Colonic mucosa (tissue), 4 donors: ENCODE measurements around the gene DONSON. TPM values are rescaled to one million over a fixed set of nuclear protein-coding genes. Genes with fewer than 3 reads are reported as not detected.
"Not testable (repeated sequence)": the region's sequence is repeated elsewhere in the genome, so short reads cannot be mapped to it uniquely, and the experiment has no call there.

ENCODE experiments used
- DNase-seq: peaks from one replicate; pipeline ENCODE4 v3.0.0-alpha.2; 2020
- H3K27ac ChIP-seq: fragments of 200-600 bp; one replicate; pipeline ENCODE4 v1.8.0; 2021
- H3K27me3 ChIP-seq: fragments of 200-600 bp; one replicate; pipeline ENCODE4 v1.8.0; 2021
- H3K36me3 ChIP-seq: fragments of 200-600 bp; one replicate; pipeline ENCODE4 v1.8.0; 2021
- H3K4me1 ChIP-seq: fragments of 200-600 bp; one replicate; pipeline ENCODE4 v1.8.0; 2021; ENCODE audit warnings: mild to moderate bottlenecking
- H3K4me3 ChIP-seq: fragments of 200-600 bp; one replicate; pipeline ENCODE4 v1.8.0; 2021
- H3K9ac ChIP-seq, 2 donors: one replicate each; pipeline ENCODE4 v1.7.0; 2013; ENCODE audit warnings: control low read depth in 2 of 2, low read depth in 2 of 2, low read length in 2 of 2
- H3K9me3 ChIP-seq: fragments of 200-600 bp; one replicate; pipeline ENCODE4 v1.8.0; 2021
- intact Hi-C: fragments of 100-400 bp; cut with DNase I; formaldehyde crosslinking; loops from one replicate; pipeline ENCODE4 v1.14.1; 2022
- total RNA-seq, 2 donors: library from RNA; stranded (reverse); fragmentation: NEBNext Ultra II Directional in 1 of 2; extraction: Animal tissue kit (Norgen Biotek cat#: 25700) in 1 of 2; gene quantifications; one replicate each; pipeline ENCODE4 v1.2.1, GENCODE V29; 2021
- TF ChIP-seq, protein P1 (sequence below): fragments of 200-600 bp; IDR thresholded peaks from one replicate; pipeline ENCODE4 v1.8.0; 2022; ENCODE audit warnings: antibody characterized with exemption, mild to moderate bottlenecking
- donor health status: healthy.
- donor health status: DM: no; HTN: no; CAD: no.
- donor health status: DM: no; HTN: no; CAD: no.

Gene DONSON
- total RNA-seq: 10 to 100 TPM in 1 of 2 donors, 1 to 10 TPM in 1; 7.7 to 21.7 TPM

GRCh38 chr21:33588485-33589335 lies at the start of gene DONSON:
Gene DONSON, minus strand, starts transcription at chr21:33588684. Its CDS starts 43 bp downstream, at chr21:33588641.
- H3K9me3 ChIP-seq: no peaks in the 10 kb centered on the region
- H3K36me3 ChIP-seq: no peaks in the 10 kb centered on the region
- TF ChIP-seq, protein P1, sequence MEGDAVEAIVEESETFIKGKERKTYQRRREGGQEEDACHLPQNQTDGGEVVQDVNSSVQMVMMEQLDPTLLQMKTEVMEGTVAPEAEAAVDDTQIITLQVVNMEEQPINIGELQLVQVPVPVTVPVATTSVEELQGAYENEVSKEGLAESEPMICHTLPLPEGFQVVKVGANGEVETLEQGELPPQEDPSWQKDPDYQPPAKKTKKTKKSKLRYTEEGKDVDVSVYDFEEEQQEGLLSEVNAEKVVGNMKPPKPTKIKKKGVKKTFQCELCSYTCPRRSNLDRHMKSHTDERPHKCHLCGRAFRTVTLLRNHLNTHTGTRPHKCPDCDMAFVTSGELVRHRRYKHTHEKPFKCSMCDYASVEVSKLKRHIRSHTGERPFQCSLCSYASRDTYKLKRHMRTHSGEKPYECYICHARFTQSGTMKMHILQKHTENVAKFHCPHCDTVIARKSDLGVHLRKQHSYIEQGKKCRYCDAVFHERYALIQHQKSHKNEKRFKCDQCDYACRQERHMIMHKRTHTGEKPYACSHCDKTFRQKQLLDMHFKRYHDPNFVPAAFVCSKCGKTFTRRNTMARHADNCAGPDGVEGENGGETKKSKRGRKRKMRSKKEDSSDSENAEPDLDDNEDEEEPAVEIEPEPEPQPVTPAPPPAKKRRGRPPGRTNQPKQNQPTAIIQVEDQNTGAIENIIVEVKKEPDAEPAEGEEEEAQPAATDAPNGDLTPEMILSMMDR: no peak
- H3K4me3 ChIP-seq: peak within 1 kb of the TSS; percentile 94
- H3K4me1 ChIP-seq: no peaks in the 10 kb centered on the region
- H3K9ac ChIP-seq: peak within 1 kb of the TSS; percentile 74 to 86
- peak within 1 kb of the TSS; percentile 74 for H3K27ac ChIP-seq
- intact Hi-C loops: loop anchor here (5.0 kb wide), 1 partner anchor 46 kb away; the partner anchor contains the start of genes GART and SON
- H3K27me3 ChIP-seq: no peaks in the 10 kb centered on the region
- DNase-seq: peak; percentile 92

DNA sequence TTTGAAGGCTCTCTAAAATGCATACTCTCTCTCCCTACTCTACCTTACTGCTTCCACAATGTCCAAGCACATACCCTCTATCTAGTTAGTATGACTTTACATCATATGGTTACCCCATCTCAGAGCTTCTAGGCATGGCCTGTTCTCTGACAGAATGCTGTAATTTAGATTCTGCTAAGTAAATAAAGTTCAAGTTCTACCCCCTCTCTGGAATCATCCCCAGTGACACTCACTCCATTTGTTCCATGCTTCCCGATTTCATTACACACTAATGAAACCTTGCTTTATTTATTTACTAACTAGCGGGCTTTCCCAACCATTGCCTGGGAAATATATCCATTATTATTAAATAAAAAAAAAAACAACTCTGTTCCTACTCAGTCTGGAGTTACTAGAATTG lies 45.8 kb upstream of the DONSON start:
- Histone ChIP-seq H3K9ac (no peak overlapping the region), H3K4me1 (no peaks in the 10 kb centered on the region), H3K4me3 (no peak overlapping the region), H3K9me3 (no peaks in the 10 kb centered on the region), H3K27ac (no peak overlapping the region), H3K27me3 (no peaks in the 10 kb centered on the region), H3K36me3 (peaks cover 5% of the 10 kb centered on the region)
- TF ChIP-seq, protein P1: no peak
- DNase-seq: no peak
- intact Hi-C loops: no loop called here

DNA sequence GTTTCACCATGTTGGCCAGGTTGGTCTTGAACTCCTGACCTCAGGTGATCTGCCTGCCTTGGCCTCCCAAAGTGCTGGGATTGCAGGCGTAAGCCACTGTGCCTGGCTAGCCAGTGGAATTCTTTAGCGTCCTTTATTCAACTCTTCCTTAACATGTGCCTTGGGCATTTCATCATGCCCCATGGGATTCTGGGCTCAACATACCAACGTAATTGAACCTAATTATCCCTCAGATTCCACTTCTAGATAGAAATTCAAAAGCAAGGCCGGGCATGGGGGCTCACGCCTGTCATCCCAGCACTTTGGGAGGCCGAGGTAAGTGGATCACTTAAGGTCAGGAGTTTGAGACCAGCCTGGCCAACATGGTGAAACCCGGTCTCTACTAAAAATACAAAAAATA lies 37.7 kb upstream of the DONSON start:
- H3K27ac ChIP-seq, H3K9ac ChIP-seq, H3K4me1 ChIP-seq, H3K4me3 ChIP-seq, H3K27me3 ChIP-seq, H3K9me3 ChIP-seq, DNase-seq, intact Hi-C loops: not testable (repeated sequence)
- H3K36me3 ChIP-seq: peaks cover 12% of the 10 kb centered on the region

DNA sequence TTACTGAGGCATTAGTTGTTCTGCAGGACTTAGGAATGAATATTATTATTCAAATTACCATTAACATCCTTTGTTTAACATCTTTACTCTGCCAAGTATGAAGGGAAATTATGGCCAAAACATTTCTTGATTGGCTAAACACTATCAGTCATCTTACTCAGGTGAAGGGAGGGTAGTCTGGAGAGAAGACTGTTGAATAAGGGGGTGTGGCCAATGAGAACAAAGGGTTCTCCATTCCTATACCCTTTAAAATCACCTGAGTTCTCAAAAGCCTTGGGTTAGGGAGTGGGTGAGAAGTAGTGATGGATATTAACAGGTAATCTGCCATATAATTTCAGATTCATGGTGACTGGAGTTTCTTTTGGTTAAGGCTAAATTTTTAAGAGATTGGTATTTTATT lies 33.8 kb upstream of the DONSON start:
- intact Hi-C loops: no loop called here
- H3K36me3 ChIP-seq: peaks cover 7% of the 10 kb centered on the region
- H3K4me3 ChIP-seq: no peak overlapping the region
- no peaks in the 10 kb centered on the region for H3K4me1 ChIP-seq
- no peak overlapping the region for H3K27ac ChIP-seq
- DNase-seq: no peak
- H3K9me3 ChIP-seq: no peaks in the 10 kb centered on the region
- no peaks in the 10 kb centered on the region for H3K27me3 ChIP-seq
- H3K9ac ChIP-seq: no peak overlapping the region
- TF ChIP-seq, protein P1: no peak

DNA sequence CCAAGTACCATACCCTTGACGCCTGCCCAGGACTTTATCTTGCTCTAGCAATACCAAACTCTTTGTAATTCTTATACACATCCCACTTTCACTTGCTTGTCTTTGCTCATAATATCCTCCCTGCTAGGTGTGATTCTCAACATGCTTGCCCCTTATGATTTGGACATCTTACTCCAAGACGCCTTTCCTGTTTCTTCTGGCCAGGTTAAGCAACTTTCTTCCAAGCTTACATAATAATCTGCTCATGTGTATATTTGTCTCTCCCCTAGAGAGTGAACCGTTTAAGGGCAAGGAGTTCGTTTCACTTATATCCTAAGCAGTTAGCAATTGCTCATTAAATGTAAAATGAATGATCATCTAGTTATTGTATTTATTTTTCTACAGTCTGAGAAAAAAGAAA lies 31.2 kb upstream of the DONSON start:
- TF ChIP-seq, protein P1: no peak
- Histone ChIP-seq H3K4me1 (no peaks in the 10 kb centered on the region), H3K36me3 (peaks cover 7% of the 10 kb centered on the region), H3K9me3 (no peaks in the 10 kb centered on the region), H3K27ac (no peak overlapping the region), H3K27me3 (no peaks in the 10 kb centered on the region), H3K4me3 (no peak overlapping the region), H3K9ac (no peak overlapping the region)
- DNase-seq: no peak
- intact Hi-C loops: no loop called here

- Histone ChIP-seq H3K27me3 (no peaks in the 10 kb centered on the region), H3K9ac (no peak overlapping the region), H3K4me1 (no peaks in the 10 kb centered on the region), H3K4me3 (no peak overlapping the region), H3K27ac (no peak overlapping the region), H3K9me3 (no peaks in the 10 kb centered on the region), H3K36me3 (peaks cover 6% of the 10 kb centered on the region)
- TF ChIP-seq, protein P1: no peak
- intact Hi-C loops: no loop called here
- no peak for DNase-seq
These were observed 29.9 kb upstream of the DONSON start for GRCh38 chr21:33618407-33618806.

- H3K36me3 ChIP-seq, H3K4me1 ChIP-seq, H3K27ac ChIP-seq, H3K4me3 ChIP-seq, DNase-seq, H3K27me3 ChIP-seq, H3K9me3 ChIP-seq, intact Hi-C loops, H3K9ac ChIP-seq: not testable (repeated sequence)
These were observed 29.1 kb upstream of the DONSON start for GRCh38 chr21:33617565-33617964.
